GM06990 (cell line): ENCODE results near the gene CLK1.

Experiments
- DNase-seq: peaks from one replicate; pipeline ENCODE4 v3.0.0-alpha.2; 2011; ENCODE audit not compliant: insufficient read length; ENCODE audit errors: extremely low read depth
- H3K27me3 ChIP-seq: replicated peaks from 2 replicates; pipeline ENCODE4 v1.6.0; 2011; ENCODE audit warnings: low read length; ENCODE audit not compliant: control insufficient read depth, insufficient read depth
- H3K36me3 ChIP-seq: 2 replicates; pipeline ENCODE4 v1.5.1; 2011; ENCODE audit warnings: low read length; ENCODE audit not compliant: control insufficient read depth, insufficient read depth
- H3K4me3 ChIP-seq: replicated peaks from 2 replicates; pipeline ENCODE4 v1.5.1; 2011; ENCODE audit warnings: low read depth, mild to moderate bottlenecking, control low read depth, low read length
- TF ChIP-seq, protein P1 (sequence below): IDR thresholded peaks from 2 replicates; pipeline ENCODE4 v1.5.1; 2011; ENCODE audit warnings: low read length, control low read depth, mild to moderate bottlenecking, inconsistent platforms; ENCODE audit not compliant: insufficient read depth, poor library complexity, severe bottlenecking

Gene CLK1

DNA sequence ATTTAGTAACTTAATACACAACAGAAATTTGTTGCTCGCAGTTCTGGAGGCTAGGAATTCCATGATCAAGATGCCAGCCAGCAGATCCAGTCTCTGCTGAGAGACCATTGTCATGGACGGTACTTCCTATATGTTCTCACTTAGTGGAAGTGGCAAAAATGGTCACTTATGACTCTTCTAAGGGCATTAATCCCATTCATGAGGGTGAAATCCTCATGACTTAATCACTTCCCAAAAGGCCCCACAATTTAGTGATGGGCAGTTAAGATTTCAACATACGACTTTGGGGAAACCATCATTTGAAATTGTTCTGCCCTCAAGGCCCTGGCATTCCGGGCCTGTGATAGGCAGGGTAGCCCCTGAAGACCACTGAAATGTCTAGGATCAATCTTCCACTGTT is 29.8 kb downstream of the CLK1 start:
- DNase-seq, result no peak
- TF ChIP-seq, protein P1, sequence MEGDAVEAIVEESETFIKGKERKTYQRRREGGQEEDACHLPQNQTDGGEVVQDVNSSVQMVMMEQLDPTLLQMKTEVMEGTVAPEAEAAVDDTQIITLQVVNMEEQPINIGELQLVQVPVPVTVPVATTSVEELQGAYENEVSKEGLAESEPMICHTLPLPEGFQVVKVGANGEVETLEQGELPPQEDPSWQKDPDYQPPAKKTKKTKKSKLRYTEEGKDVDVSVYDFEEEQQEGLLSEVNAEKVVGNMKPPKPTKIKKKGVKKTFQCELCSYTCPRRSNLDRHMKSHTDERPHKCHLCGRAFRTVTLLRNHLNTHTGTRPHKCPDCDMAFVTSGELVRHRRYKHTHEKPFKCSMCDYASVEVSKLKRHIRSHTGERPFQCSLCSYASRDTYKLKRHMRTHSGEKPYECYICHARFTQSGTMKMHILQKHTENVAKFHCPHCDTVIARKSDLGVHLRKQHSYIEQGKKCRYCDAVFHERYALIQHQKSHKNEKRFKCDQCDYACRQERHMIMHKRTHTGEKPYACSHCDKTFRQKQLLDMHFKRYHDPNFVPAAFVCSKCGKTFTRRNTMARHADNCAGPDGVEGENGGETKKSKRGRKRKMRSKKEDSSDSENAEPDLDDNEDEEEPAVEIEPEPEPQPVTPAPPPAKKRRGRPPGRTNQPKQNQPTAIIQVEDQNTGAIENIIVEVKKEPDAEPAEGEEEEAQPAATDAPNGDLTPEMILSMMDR, result no peak
- Histone ChIP-seq H3K27me3 (no peaks in the 10 kb centered on the region), H3K4me3 (no peak overlapping the region), H3K36me3 (no peaks in the 10 kb centered on the region)

GRCh38 chr2:200829258-200829655 is 35.2 kb downstream of the CLK1 start:
- DNase-seq, result no peak
- TF ChIP-seq, protein P1, result no peak
- no peaks in the 10 kb centered on the region for H3K27me3 ChIP-seq
- H3K36me3 ChIP-seq, result 0 out of 2 replicates have a peak, but pooled peaks cover 2% of the 10 kb centered on the region
- no peak overlapping the region for H3K4me3 ChIP-seq

DNA sequence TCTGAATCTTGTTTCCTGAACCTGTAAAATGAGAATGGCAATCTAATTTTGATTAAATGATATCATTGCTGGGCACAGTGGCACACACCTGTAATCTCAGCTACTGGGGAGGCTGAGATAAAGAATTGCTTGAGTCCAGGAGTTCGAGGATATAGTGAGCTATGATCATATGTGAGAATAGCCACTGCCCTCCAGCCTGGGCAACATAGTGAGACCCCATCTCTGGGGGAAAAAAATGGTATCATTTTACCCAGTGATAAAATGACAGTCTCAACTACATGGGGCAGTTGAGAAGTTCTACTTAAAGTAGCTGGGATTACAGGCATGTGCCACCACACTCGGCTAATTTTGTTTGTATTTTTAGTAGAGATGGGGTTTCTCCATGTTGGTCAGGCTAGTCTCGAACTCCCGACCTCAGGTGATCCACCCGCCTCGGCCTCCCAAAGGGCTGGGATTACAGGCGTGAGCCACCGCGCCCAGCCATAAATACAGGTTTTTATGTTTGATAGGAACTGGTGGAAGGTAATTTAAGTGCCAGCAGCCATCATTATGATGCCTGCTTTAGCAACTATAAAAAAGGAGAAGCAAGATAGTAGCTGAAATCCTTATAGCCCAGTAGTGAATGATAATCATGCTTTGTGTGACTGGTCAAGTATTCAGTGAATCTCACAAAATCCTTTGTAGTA is 35.7 kb downstream of the CLK1 start:
- TF ChIP-seq, protein P1, result no peak

GRCh38 chr2:200828104-200828503 is 36.4 kb downstream of the CLK1 start:
- Histone ChIP-seq H3K4me3 (no peak overlapping the region), H3K36me3 (0 out of 2 replicates have a peak, but pooled peaks cover 2% of the 10 kb centered on the region), H3K27me3 (no peaks in the 10 kb centered on the region)
- TF ChIP-seq, protein P1, result no peak
- DNase-seq, result no peak

More for the DNA sequence above, 35.7 kb downstream of the CLK1 start:
- Histone ChIP-seq H3K36me3 (0 out of 2 replicates have a peak, but pooled peaks cover 2% of the 10 kb centered on the region), H3K27me3 (no peaks in the 10 kb centered on the region), H3K4me3 (no peak overlapping the region)
- DNase-seq, result no peak

- DNase-seq, result no peak
- peaks cover 13% of the 10 kb centered on the region for H3K36me3 ChIP-seq
- TF ChIP-seq, protein P1, result no peak
- no peaks in the 10 kb centered on the region for H3K27me3 ChIP-seq
- no peak overlapping the region for H3K4me3 ChIP-seq
Measured at GRCh38 chr2:200821686-200822245, 42.7 kb downstream of the CLK1 start.
